ENCODE data around the gene RPS19. TPM values are rescaled to one million over a fixed set of nuclear protein-coding genes. Genes with fewer than 3 reads are reported as not detected.

The RPS19 gene
- total RNA-seq, 4 donors from 2014 or later, result 180 to 636 (median 401) TPM

GRCh38 chr19:41845001-41845050 is 15.2 kb upstream of the RPS19 start, which contains the start of gene DMRTC2:
Gene DMRTC2 (plus strand): TSS chr19:41845042. CDS start chr19:41847429, 2,387 bp downstream.
- intact Hi-C loops (cut with DNase I; ENCODE audit: low total_unique reads), result no loop called here
- peaks cover 0 to 6% (median 0%) of the 10 kb centered on the region in 3 donors for H3K27me3 ChIP-seq
- H3K36me3 ChIP-seq, result no peaks in the 10 kb centered on the region
- in situ Hi-C loops (cut with MboI; ENCODE audit: low sequenced_read_pairs in 4 of 4), result no loop called here
- ATAC-seq (no peak), DNase-seq (no peak)
- H3K27ac ChIP-seq, result no peak within 1 kb of the TSS
- H3K9me3 ChIP-seq, result no peaks in the 10 kb centered on the region
- TF ChIP-seq POLR2A (IDR thresholded peaks at IDR 0.05) (no peak), CTCF (IDR thresholded peaks at IDR 0.05 in 4 of 5, conservative IDR thresholded peaks at IDR 0.05 in 1 of 5) (no peak)
- no peaks in the 10 kb centered on the region for H3K4me1 ChIP-seq
- no peak within 1 kb of the TSS for H3K4me3 ChIP-seq

- Histone ChIP-seq H3K4me1 (no peaks in the 10 kb centered on the region), H3K9me3 (no peaks in the 10 kb centered on the region), H3K36me3 (no peaks in the 10 kb centered on the region), H3K27me3 (peaks cover 0 to 6% (median 0%) of the 10 kb centered on the region in 3 donors), H3K4me3 (no peak overlapping the region), H3K27ac (no peak overlapping the region)
- intact Hi-C loops (cut with DNase I; ENCODE audit: low total_unique reads) (no loop called here), in situ Hi-C loops (cut with MboI; ENCODE audit: low sequenced_read_pairs in 4 of 4) (no loop called here)
- ATAC-seq, result no peak
- no peak for TF ChIP-seq POLR2A (IDR thresholded peaks at IDR 0.05)
- no peak for TF ChIP-seq CTCF (IDR thresholded peaks at IDR 0.05 in 4 of 5, conservative IDR thresholded peaks at IDR 0.05 in 1 of 5)
- no peak for DNase-seq
Measured at GRCh38 chr19:41845051-41845590, 14.9 kb upstream of the RPS19 start.

GRCh38 chr19:41847351-41848105 is 12.5 kb upstream of the RPS19 start:
- H3K4me1 ChIP-seq, result no peaks in the 10 kb centered on the region
- no peak overlapping the region for H3K4me3 ChIP-seq
- H3K9me3 ChIP-seq, result no peaks in the 10 kb centered on the region
- peaks cover 0 to 3% (median 0%) of the 10 kb centered on the region in 3 donors for H3K27me3 ChIP-seq
- TF ChIP-seq POLR2A (IDR thresholded peaks at IDR 0.05) (no peak), CTCF (IDR thresholded peaks at IDR 0.05 in 4 of 5, conservative IDR thresholded peaks at IDR 0.05 in 1 of 5) (no peak)
- no peak for ATAC-seq
- no peak for DNase-seq
- H3K27ac ChIP-seq, result no peak overlapping the region
- intact Hi-C loops (cut with DNase I; ENCODE audit: low total_unique reads) (no loop called here), in situ Hi-C loops (cut with MboI; ENCODE audit: low sequenced_read_pairs in 4 of 4) (no loop called here)
- H3K36me3 ChIP-seq, result no peaks in the 10 kb centered on the region

GRCh38 chr19:41848666-41849065 is 11.4 kb upstream of the RPS19 start:
- H3K4me3 ChIP-seq, result no peak overlapping the region
- no peaks in the 10 kb centered on the region for H3K9me3 ChIP-seq
- H3K27ac ChIP-seq, result no peak overlapping the region
- no peaks in the 10 kb centered on the region for H3K36me3 ChIP-seq
- TF ChIP-seq POLR2A (IDR thresholded peaks at IDR 0.05), result no peak
- no peak for TF ChIP-seq CTCF (IDR thresholded peaks at IDR 0.05 in 4 of 5, conservative IDR thresholded peaks at IDR 0.05 in 1 of 5)
- ATAC-seq (no peak), DNase-seq (no peak)
- in situ Hi-C loops (cut with MboI; ENCODE audit: low sequenced_read_pairs in 4 of 4), result no loop called here
- H3K4me1 ChIP-seq, result no peaks in the 10 kb centered on the region
- peaks cover 0 to 3% (median 0%) of the 10 kb centered on the region in 3 donors for H3K27me3 ChIP-seq
- intact Hi-C loops (cut with DNase I; ENCODE audit: low total_unique reads), result no loop called here

- Histone ChIP-seq H3K9me3 (no peaks in the 10 kb centered on the region), H3K4me3 (no peak overlapping the region), H3K27me3 (peaks cover 0 to 3% (median 0%) of the 10 kb centered on the region in 3 donors), H3K27ac (no peak overlapping the region), H3K4me1 (no peaks in the 10 kb centered on the region), H3K36me3 (no peaks in the 10 kb centered on the region)
- in situ Hi-C loops (cut with MboI; ENCODE audit: low sequenced_read_pairs in 4 of 4) (no loop called here), intact Hi-C loops (cut with DNase I; ENCODE audit: low total_unique reads) (no loop called here)
- TF ChIP-seq CTCF (IDR thresholded peaks at IDR 0.05 in 4 of 5, conservative IDR thresholded peaks at IDR 0.05 in 1 of 5) (no peak), POLR2A (IDR thresholded peaks at IDR 0.05) (no peak)
- DNase-seq (no peak), ATAC-seq (no peak)
Measured at GRCh38 chr19:41849067-41849466, 11.0 kb upstream of the RPS19 start.

Data from gastrocnemius medialis (tissue), 4 donors.